Transverse colon (tissue), 3 donors: Measurements from ENCODE around the gene OCA2.

Experiments used
- POLR2A ChIP-seq: fragments of 450-650 bp; IDR thresholded peaks from one replicate; pipeline ENCODE4 v1.6.1; 2016; ENCODE audit warnings: antibody characterized with exemption, mild to moderate bottlenecking, moderate library complexity
- POLR2AphosphoS5 ChIP-seq, 3 donors: sonication (generic); formaldehyde crosslinking; IDR thresholded peaks; one replicate each; pipeline ENCODE4 v1.6.1; 2016; ENCODE audit warnings: antibody characterized with exemption in 3 of 3

DNA sequence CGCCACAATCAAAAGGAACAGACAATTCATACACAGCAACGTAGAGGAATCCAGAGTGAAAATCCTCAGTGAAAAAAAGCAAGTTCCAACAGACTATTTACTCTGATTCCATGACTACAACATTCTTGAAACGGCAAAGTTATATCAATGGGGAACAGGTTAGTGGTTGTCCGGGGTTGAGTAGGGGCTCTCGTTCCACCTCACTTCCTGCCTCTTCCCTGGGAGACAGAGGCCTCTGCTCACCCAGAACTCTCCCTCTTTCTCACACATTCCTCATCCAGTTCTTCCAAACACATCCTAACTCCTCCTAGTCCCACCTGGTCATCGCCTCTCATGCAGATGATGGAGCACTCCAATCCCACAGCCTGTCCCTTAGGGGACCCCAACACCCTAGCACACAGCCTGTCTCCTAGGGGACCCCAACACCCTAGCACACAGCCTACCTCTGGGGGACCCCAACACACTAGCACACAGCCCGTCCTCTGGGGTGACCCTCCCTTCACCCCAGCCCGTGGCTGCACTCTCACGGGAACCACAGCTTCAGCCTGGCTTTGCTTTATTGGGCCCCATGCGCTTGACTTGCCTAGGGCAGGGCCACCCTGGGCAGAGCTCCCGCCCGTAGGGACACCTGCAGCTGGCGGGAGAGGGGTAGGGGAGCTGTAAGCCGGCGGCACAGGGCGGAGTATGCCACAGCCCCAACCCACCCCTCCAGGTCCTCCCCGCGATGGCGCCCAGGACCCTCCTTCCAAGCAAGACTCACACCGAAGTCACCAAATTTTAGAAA, 5.2 kb downstream of the OCA2 start:
- TF ChIP-seq POLR2A, result no peak
- no peak for TF ChIP-seq POLR2AphosphoS5 (IDR thresholded peaks at IDR 0.05)
